ENCODE results near the gene IMP4.
A peak's percentile ranks its signal among the peaks of the same experiment; 100 is the strongest.

DNA sequence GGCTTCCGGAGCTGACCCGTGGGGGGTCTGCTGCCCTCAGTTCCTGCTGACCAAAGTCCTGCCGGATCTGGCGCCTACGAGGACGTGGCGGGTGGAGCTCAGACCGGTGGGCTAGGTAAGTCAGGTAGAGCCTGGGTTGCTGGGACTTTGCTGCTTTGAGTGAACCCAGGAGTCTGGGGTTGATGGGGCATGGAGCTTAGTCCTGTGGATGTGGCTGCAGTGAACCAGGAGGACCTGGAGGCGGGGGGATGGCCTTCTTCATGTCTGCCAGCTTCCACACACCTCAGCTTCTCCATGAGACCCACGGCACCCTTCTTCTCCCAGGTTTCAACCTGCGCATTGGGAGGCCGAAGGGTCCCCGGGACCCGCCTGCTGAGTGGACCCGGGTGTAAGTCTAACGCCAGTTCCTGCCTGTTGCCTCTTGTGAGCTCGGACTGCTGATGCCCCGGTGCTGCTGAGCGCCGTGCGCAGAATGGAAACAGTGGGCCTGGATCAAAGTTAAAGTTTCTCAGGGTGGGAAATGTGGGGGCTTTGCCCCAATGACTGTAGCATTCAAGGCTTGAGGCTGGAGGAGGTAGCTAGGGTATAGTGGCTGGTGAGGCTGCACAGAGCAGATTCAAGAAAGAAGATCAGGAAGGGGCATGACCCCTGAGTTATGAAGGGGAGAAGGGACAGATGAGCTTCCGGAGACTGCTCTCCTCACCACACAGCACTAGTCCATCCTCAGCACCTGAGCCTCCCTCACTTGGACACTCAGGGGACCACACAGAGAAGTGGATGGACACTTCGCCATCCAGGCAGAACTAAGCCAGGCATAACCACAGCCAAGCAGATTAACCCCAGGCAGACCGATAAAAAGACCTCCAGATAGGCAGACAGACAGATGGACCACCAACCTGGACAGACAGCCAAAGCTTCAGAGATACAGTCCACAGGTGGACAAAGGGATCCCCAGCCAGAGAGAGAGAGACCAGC lies 30.4 kb downstream of the IMP4 start:
- TF ChIP-seq, protein P1, sequence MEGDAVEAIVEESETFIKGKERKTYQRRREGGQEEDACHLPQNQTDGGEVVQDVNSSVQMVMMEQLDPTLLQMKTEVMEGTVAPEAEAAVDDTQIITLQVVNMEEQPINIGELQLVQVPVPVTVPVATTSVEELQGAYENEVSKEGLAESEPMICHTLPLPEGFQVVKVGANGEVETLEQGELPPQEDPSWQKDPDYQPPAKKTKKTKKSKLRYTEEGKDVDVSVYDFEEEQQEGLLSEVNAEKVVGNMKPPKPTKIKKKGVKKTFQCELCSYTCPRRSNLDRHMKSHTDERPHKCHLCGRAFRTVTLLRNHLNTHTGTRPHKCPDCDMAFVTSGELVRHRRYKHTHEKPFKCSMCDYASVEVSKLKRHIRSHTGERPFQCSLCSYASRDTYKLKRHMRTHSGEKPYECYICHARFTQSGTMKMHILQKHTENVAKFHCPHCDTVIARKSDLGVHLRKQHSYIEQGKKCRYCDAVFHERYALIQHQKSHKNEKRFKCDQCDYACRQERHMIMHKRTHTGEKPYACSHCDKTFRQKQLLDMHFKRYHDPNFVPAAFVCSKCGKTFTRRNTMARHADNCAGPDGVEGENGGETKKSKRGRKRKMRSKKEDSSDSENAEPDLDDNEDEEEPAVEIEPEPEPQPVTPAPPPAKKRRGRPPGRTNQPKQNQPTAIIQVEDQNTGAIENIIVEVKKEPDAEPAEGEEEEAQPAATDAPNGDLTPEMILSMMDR (IDR thresholded peaks at IDR 0.05; ENCODE audit: extremely low read depth in 1 of 2, insufficient read depth in 1 of 2, low read depth in 1 of 2, low read length in 2 of 2), result peak in 1 of 2 donors; percentile 2
- TF ChIP-seq, protein P2, sequence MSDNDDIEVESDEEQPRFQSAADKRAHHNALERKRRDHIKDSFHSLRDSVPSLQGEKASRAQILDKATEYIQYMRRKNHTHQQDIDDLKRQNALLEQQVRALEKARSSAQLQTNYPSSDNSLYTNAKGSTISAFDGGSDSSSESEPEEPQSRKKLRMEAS (IDR thresholded peaks at IDR 0.05; ENCODE audit: insufficient read depth, insufficient read length), result no peak
- no peak for TF ChIP-seq POLR2A (IDR thresholded peaks at IDR 0.05; ENCODE audit: low read depth, low read length)
- no peak for TF ChIP-seq POLR2AphosphoS5 (IDR thresholded peaks at IDR 0.05; ENCODE audit: insufficient read depth, low read depth, low read length)
- TF ChIP-seq EZH2 (IDR thresholded peaks at IDR 0.05; ENCODE audit: borderline replicate concordance, low read depth, low read length, severe bottlenecking), result no peak
- TF ChIP-seq JUN (IDR thresholded peaks at IDR 0.05; ENCODE audit: borderline replicate concordance, insufficient read depth, insufficient read length, low read depth), result no peak
- TF ChIP-seq GATA2 (IDR thresholded peaks at IDR 0.05; ENCODE audit: insufficient read depth, insufficient read length, low read depth, low read length), result no peak
- TF ChIP-seq FOS (IDR thresholded peaks at IDR 0.05; ENCODE audit: borderline replicate concordance, insufficient read depth, low read length), result no peak

Measured in endothelial cell of umbilical vein (primary cell).